Amniotic stem cell (primary cell): Measurements from ENCODE around the gene GRIK2.

ENCODE experiments used
- DNase-seq: peaks from one replicate; lab custom pipeline; 2025; lab: John Stamatoyannopoulos, UW

Gene GRIK2

DNA sequence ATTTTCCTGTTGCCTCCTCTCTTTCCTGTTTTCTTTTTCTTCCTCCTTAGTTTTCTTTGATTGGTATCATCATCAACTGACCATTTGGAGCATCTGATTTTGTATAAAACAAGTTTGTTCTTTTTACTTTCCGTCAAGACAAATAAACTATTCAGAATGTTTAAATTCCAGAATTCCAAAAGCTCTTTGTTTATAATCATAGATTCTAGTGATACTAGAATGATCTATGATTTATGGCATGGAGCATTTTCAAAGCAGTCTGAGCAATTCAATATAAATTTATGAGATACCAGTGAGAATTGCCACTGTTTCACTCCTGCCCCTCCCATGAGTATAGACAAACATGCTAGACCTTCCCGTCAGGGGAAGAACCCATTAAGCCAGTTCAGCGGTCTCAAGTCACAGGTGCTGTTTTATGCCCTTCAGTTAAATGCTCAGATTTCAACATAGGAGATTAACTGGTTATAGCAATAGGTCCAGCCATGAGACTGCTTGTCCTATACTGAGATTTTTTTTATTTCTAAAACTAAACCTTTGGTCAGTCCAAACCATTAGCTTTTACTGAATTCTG is 60.7 kb downstream of the GRIK2 start:
- no peak for DNase-seq

DNA sequence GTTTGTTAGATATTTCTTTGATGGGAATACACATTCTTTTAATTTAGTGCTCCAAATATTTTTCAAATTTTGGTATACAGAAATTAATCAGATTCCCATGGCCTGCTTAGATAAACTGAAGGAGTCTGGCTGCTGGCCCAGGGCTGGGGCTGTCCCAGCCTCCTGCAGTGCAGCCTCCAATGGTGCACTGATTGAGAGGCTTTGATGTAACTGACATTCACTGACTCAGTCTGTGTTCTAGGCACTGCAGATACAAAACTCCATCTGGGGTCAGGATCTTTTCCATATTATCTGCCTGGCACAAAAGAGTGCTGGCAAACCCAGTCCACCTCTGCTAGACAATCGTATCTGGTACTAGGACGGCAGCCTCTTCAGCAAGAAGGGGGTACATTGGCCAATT is 64.8 kb downstream of the GRIK2 start:
- DNase-seq = no peak

DNA sequence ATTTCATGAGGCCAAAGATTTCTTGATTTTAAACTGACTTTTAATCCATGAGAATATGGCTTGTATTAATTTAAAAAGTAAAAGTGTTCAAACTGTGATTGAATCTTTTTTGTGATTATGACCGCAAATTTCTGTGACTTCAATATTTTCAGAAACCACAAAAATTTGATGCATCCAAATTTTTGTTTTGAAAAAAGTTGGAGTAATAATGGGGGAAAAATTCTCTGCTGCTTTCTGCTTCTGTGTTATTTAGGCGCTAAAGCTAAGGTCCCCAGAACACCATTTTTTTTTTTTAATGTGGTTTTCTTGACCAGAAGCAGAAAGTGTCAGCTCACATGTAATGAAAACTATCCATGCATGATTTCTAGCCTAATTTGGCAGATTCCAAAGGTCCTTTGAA is 65.3 kb downstream of the GRIK2 start:
- no peak for DNase-seq

DNA sequence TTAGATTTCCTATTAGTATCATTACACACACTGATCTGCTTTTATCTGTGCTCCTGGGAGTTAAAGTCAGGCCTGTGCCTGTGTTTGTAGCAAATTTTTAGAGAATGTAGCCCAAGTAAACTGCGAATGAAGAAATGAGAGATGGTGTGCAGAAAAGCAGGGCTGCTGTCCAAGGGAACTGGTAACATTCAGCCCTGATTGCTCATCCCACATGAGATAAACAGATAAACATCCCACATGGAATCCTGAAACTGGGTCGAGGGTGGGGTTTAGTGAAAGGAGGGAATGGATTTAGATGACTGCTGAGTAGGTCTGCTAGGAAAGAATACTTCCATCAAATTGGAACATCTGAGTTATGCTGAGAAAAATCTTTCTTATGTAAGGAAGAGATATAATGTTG is 69.1 kb downstream of the GRIK2 start:
- DNase-seq = no peak

DNA sequence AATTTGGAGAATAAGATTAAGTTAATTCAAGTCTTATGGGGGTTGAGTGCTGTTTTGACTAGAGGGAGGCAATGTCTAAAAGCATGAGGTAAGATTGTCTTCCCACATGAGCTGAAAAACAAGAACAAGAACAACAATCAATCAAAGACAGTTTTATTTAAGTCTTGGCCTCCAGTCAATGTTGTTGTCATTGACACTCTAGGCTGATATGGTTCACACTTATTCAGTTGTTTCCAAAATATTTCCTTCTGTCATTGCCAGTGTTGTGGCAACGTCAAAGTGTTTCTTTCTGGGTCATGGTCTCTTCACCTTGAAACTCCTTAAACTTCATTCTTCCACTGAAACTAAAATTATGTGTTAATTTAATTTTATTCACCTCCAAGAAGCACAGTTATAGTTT is 72.4 kb downstream of the GRIK2 start:
- no peak for DNase-seq

DNA sequence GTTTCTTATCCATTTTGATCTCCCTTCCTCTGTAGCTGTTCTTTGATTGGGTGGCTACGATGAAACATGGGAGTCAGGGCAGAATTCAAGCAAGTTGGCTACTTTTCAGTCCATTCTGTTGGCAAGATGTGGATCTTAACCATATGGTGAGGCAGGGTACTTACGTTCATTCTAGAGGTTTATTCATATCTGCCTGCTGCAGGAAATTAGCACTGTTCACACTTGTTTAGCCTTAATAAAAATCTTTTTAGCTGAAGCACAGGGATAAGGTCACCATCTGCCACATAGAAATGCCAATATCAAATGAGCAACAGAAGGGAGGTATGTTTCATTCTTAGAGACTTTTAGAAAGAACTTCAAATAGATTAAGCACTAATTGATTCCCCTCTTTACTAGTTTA is 83.9 kb downstream of the GRIK2 start:
- no peak for DNase-seq

DNA sequence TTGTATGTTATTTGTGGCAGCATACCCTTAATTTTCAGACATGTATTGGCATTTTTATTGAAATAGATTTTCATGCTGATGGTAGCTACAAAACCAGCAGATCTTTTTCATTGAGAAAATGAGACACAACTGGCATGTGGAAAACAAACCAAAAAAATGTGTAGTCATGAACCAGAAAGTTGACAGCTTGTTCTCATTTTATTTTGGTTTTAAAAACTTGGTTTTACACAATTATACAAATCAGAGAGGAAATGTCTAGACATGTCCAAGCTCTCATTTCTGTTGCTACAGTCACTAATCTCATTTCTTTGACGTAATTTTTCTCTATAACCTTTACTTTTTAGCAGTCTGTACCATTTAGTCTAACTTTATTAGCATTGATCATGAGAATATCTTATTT is 85.4 kb downstream of the GRIK2 start:
- DNase-seq = no peak

DNA sequence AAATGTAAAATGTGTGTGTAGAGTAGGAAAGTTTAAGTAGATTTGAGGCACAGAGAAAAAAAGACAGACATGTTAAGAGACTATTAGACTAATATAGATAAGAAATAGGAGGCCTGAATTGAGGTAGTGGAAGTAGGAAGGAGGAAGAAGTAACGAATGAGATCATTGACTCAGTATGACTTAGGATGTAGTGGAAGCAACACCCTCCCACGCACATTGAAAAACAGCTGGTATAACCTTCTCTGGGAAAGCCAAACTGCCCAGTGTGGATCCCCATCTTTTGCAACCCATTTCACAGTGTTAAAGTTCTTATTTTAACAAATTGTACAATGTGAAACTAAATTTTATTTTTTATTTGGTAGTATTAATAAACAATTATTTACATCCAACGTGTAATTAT is 89.1 kb downstream of the GRIK2 start:
- DNase-seq = no peak

DNA sequence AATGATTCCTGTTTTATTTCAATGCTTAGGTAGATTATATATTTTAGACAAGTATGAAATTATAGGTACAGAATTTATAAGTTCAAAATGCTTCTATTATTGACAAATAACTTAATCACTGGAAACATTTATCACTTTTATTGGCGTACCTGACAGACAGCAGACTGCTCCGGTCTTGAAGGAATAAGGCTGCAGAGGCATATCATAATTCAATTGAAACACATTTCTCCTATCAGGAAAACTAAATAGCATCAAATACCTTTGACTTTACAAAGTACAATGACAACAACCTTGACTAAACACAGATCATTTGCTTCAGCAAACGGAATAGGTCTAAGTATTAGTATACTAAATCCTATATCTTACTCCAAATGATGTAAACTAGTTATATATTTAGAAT is 91.3 kb downstream of the GRIK2 start:
- no peak for DNase-seq

DNA sequence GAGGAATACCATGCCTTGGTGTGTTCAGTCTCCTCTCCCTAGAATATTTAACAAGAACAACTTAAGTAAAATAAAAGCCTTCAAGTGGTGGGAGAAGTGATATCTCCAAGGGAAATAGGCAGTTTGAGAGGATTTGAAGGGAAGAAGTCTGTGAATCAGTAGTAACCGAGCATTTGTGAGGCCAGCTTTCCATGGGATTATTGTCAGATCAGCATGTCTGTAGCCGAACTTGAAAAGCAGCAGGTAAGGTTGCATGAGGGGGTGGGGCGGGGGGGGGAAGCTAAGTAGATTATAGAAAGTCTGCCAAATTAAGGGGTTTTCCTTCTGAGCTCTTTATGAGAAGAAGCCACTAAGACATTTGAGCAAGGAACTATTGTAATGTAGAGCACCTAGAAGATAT is 92.6 kb downstream of the GRIK2 start:
- no peak for DNase-seq

DNA sequence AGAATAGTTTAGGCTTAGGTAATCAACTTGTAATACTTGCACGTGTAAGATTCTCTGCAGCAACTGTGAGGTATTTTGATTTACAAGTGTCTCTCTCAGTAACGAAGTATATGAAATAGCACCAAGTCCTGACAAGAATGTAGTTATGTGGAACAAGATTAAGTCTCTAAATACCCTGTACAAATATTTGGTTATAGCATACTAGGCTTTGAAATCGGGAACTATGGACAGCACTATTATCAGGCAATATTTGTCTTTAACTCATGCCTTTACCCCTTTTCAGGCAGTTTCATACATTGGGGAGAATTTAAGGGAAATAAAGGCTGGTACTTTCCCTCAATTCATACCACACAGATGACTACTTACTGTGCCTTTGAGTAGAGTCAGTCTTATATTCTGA is 93.2 kb downstream of the GRIK2 start:
- no peak for DNase-seq

DNA sequence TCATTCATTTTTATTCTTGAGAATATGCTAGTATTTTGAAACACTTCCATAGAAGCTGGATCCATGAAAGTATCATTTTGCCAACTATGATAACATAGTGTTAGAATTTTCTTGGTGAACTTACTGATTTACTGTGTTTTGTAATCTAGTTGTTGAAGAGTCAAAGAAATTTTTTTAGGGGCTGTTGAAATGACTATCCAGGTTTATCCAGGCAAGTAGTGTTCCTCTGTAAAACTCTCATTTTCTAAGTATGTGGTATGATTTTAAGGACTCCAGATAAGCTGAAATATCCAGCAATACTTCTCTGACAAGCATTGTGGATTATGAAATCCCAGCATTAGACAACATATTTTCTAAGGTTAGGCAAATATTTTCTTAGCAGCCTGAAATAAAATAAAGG is 95.9 kb downstream of the GRIK2 start:
- DNase-seq = no peak

DNA sequence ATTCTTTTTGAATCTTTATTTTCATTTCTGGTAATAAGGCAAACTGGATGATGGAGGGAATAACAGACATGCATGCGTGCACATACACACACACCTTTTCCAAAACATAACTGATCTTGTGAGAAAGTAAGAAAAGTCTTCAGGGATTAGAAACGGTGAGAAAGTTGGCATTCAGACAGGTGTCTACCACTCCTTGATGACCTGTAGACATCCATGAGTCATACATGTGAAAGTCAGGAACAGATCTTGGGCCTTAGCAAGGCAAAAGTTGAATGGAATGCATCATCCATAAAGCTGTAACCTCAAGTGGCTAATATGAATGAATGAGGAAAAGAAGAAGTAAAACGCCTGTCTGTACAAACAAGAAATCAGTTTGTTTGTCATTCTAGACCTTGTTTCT is 97.3 kb downstream of the GRIK2 start:
- no peak for DNase-seq

DNA sequence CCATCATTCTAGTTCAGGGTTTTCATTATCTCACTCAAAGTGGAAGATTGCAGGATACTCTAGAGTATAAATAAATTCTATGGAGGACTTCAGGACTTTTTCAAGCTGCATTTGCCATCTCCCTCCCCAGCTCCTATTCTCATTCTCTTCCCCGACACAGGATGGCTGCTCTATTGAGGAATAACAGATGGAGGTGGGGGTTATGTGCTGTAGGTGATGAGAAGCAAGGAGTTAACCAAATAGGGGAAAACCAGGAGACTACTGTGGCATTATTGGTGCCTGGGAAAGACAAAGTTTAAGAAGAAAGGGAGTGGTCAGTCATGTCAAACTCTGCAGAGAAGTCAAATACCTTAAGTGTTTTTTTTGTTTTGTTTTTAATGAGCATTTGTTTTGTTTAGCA is 109.3 kb downstream of the GRIK2 start:
- no peak for DNase-seq

DNA sequence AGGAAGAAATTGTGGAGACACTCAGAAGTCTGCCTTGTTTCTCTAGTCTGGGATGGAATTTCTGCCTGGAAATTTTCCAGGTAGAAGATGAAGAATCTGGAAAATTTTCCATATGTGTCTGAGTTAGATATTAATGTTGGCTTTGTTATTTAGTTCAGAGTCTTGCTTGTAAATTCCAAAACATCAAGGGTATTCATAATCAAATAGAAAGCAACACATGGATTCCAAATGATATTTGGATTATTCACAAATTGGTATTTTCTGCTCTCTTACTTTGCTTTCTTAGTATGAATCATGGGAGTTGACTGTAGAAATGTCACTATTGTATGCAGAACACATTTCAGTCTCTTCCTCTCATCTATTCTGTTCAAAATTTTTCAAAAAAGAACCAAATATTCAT is 116.0 kb downstream of the GRIK2 start:
- DNase-seq = no peak

DNA sequence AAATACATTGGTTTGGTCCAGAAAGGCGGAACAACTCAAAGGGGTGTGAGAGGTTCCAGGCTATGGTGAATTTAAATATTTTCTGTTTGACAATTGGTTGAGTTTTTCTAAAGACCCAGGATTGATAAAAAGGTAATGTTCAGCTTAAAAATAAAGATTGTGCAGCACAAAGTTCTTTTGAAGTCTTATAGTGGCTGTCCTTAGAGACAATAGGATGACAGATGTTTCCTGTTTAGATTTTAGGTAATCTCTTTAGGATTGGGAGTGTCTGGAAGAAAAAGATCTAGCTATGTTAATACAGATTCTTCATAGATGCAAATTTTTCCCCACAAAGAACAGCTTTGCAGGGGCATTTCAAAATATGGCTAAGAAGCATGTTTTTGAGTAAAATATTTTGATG is 119.7 kb downstream of the GRIK2 start:
- no peak for DNase-seq

DNA sequence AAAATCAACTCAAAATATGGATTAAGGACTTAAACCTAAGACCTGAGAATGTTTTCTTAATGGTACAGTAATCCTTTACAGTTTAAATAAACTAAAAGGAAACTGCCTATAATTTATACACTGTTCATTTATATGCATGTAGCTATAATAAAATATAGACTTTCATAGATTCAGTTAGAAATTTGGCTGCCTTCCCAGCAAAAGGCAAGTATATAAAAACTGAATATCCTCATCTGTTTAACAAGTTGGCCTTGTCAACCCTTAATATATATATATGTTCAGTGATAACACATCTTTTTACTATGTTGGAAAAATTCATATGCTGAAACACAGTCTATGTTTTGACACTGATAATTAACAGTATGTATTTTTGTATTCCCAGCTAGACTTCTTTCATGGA is 123.1 kb downstream of the GRIK2 start:
- DNase-seq = no peak

DNA sequence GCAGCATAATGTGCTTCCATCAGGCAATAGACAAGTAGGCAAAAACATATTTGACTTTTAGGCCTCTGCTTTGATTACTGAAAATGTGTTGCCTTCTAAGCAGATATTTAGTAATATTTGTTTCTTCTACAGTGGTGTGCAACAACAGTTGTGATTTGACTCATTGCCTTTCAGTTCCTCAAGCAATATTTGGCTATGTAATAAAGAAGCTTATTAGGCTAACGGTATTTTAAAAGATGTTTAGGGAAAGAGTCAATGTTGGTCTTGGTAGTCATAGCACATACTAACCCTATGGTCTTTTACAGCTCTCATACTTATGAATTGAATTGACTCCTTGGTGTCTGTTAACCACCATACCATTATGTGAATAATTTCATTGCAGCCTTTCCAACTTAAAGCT is 124.1 kb downstream of the GRIK2 start:
- DNase-seq = no peak

DNA sequence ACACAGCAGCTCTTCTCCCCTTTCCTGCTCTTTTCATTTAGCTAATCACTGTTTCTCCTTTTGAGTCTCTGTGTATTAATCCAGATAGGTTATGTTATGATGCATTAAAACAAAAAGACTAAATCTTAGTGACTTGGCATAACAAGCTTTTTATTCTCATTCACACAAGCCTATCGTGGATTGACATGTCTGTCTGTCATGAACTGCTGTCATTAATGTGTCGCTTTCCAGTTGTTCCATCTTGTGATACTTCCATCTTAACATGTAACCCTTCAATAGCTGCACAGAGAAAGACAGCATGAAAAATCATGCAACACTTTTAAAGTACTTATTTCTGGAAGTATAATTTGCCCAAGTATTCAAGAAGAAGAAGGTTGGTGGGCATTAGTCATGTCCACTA is 128.7 kb downstream of the GRIK2 start:
- DNase-seq = no peak

DNA sequence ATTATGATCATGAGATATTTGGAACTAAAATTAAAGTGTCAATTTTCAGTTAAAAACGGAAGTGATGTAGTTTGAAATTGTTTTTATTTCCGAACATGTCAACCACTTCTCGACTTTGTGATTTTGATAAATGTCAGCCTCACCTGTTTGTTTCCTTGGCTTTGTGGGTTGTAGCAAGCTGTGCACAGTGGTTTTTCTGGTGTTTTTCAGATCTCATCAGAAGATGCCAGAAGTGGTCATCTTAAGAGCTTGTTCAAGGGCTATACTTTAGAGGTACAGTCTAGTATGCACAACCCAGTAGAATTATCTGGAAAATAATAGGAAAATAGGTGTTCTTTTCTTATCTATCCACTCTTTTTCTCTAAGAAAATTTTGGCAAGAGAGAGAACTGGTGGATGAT is 134.0 kb downstream of the GRIK2 start:
- no peak for DNase-seq

DNA sequence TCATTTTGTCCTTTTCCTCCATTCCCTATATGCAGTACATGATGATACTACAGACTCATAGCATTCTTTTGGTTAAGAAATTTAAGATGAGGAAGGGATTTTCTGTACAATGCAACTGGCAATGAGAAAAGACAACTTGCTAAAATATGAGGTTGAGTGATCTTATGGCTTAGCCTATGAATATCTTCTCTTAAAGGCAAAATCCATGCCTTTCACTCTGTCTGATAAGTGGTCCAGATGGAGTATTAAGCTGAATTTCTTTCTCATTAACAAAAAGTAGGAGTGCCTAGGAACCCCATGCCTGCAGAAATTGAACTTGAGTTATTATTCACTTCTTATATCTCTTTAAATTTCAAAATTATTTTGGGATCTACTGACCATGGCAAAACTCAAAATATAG is 135.3 kb downstream of the GRIK2 start:
- no peak for DNase-seq

DNA sequence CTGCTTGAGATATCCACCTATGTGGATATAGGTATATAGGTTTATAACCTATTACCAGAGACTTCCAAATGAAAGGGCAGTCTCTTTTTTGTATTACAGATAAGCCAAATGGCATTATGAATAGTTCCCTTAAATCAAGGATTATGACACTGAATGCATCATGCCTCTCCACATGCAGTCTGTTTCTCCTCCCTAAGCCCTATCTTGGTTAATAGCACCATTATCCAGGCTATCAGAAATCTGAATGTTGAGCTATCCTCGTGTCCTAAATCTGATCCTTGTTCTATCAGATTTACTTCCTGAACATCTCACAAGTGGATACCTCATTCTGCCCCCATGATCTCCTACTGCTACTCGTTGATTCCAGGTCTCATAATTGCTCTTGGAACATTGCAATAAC is 138.0 kb downstream of the GRIK2 start:
- DNase-seq = no peak

DNA sequence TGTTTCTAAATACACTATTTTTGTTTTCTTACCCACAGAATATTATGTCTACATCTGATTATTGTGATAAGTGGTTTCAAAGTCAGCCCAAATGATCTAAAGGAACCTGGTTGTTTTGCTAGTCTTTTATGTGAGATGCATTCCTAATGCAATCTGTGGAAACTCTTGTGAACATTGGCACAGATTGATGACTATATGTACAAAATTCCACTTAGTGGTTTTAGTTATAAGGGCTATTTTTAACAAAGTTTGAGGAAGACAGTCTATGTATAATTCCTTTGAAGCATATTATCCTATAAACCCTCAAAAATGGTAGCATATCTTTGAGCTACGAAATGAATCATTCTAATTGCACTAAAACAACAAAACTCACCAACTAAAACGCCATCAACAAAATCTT is 140.9 kb downstream of the GRIK2 start:
- DNase-seq = no peak

DNA sequence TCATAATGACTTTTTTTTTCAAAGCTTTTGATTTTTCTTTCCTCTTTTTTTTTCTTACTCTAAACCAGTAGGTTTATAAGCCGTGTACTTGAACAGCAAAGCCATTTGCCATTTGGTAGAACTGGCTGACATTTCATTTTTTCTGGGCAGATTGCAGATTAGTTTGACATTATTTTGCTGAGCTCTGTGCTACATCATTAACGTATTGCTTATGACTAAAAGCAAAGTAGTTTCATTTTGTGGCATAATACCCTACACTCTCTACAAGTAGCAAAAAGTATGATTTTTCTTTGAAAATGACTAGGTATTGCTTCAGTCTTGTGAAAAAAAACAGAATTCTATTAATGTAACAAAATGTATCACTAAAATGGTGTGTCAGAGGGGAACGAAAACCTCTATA is 141.3 kb downstream of the GRIK2 start:
- no peak for DNase-seq

DNA sequence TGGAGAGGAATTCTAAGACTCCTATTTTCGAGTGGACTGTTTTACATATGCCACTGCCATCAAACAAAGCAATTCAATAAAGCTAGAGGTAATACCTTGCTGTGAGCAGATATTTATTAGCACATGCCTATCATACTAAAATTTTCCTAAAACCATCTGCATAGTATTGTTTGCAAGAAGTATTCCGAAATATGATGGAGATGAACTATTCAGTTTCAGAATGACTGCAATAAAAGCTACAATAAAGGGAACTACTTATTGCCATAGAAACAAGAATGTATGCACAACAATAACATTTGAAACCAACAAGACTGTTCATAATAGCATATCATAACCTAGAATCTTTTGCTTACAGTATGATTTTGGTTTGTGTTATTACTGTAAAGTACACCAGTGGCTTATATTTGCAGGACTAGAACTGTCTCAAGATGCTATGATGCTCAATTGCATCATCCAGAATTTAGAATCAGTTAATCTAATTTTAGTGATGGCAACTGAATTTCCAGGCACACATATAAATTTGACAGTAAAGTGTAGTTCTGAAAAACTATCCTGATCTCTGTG is 144.3 kb downstream of the GRIK2 start:
- DNase-seq = no peak
